Measurements from ENCODE around the gene METTL6. TPM values are rescaled to one million over a fixed set of nuclear protein-coding genes. Genes with fewer than 3 reads are reported as not detected.

The METTL6 gene
- total RNA-seq, 1 experiment from 2014 or later = 25.6 TPM

- H3K27me3 Mint-ChIP-seq (ENCODE audit: low read depth) = no peaks in the 10 kb centered on the region; the same call in none of the 2 replicates
- Histone ChIP-seq H3K27ac (ENCODE audit: insufficient read length, low read depth, low read length) (no peak overlapping the region), H3K79me1 (ENCODE audit: insufficient read depth, low read depth, low read length, poor library complexity, severe bottlenecking) (no peaks in the 10 kb centered on the region), H3K9me3 (ENCODE audit: control insufficient read depth, low read depth, low read length) (no peaks in the 10 kb centered on the region), H3K27me3 (ENCODE audit: insufficient read depth, low read length) (no peaks in the 10 kb centered on the region), H3K56ac (ENCODE audit: insufficient read length, low read depth, low read length) (no peak overlapping the region), H2AFZ (ENCODE audit: low read length) (no peak overlapping the region), H4K8ac (replicated peaks; ENCODE audit: insufficient read length, low read depth, low read length) (no peak overlapping the region), H3K23ac (ENCODE audit: insufficient read length, low read depth, low read length) (no peak overlapping the region), H4K91ac (ENCODE audit: insufficient read length, low read depth, low read length) (no peak overlapping the region), H2BK20ac (ENCODE audit: low read depth, low read length, poor library complexity, severe bottlenecking) (no peak overlapping the region), H3K9ac (ENCODE audit: extremely low read depth, insufficient read length, low read length) (no peak overlapping the region), H3K14ac (ENCODE audit: insufficient read depth, low read length) (no peak overlapping the region), H3K23me2 (ENCODE audit: insufficient read length, low read depth, low read length, poor library complexity, severe bottlenecking) (no peaks in the 10 kb centered on the region), H2BK120ac (ENCODE audit: low read depth, low read length, poor library complexity, severe bottlenecking) (no peak overlapping the region), H2BK5ac (ENCODE audit: insufficient read length, low read length) (no peak overlapping the region), H4K20me1 (ENCODE audit: control insufficient read depth, insufficient read depth, insufficient read length) (no peaks in the 10 kb centered on the region), H3K4me1 (ENCODE audit: insufficient read depth, low read length) (no peaks in the 10 kb centered on the region), H3K79me2 (ENCODE audit: insufficient read depth, low read length) (no peaks in the 10 kb centered on the region), H3K18ac (ENCODE audit: insufficient read length, low read depth, low read length) (no peak overlapping the region), H2BK12ac (ENCODE audit: insufficient read length, low read depth, low read length) (no peak overlapping the region), H3K4ac (ENCODE audit: low read depth, low read length) (no peak overlapping the region), H2BK15ac (ENCODE audit: low read depth, low read length) (no peak overlapping the region), H4K5ac (ENCODE audit: insufficient read length, low read depth, low read length) (no peak overlapping the region), H3K4me2 (ENCODE audit: insufficient read depth, insufficient read length, low read length) (no peak overlapping the region), H3T11ph (ENCODE audit: low read length) (no peak overlapping the region), H2AK5ac (ENCODE audit: insufficient read length, low read length) (no peak overlapping the region)
- TF ChIP-seq CTCF (conservative IDR thresholded peaks at IDR 0.05) = no peak
- no peaks in the 10 kb centered on the region for H3K9me3 Mint-ChIP-seq
- no peak overlapping the region for H3K27ac Mint-ChIP-seq
- DNase-seq = no peak
- peaks cover 7% of the 10 kb centered on the region in 2 experiments for H3K4me1 Mint-ChIP-seq
- no peak overlapping the region for H3K4me3 Mint-ChIP-seq
- WGBS (ENCODE audit: extremely low coverage, insufficient read length, low lambda C conversion rate) = no CpG with 5 or more reads among the region's 2 CpGs
- no peaks in the 10 kb centered on the region for H3K36me3 Mint-ChIP-seq (ENCODE audit: insufficient read depth in 1 of 3, low read depth in 3 of 3)
These were observed 43.5 kb upstream of the METTL6 start for GRCh38 chr3:15470849-15471248.
